Stomach (tissue), 9 donors: ENCODE measurements around the gene TINCR. TPM values are rescaled to one million over a fixed set of nuclear protein-coding genes. Genes with fewer than 3 reads are reported as not detected.

Source experiments
- DNase-seq, 2 donors: peaks; one replicate each; pipeline versions ENCODE4 v3.0.0 to v3.0.0-alpha.2; 2013 to 2019
- H3K27ac ChIP-seq, 5 donors: fragments of 200-600 bp in 4 of 5; sonication (generic) in 4 of 5; one replicate each; pipeline ENCODE4 v1.5.1; 2013 to 2019; ENCODE audit warnings: mild to moderate bottlenecking in 1 of 5, moderate library complexity in 1 of 5
- H3K27me3 ChIP-seq, 3 donors: fragments of 200-600 bp; sonication (generic); one replicate each; pipeline ENCODE4 v1.5.1; 2017 to 2019; ENCODE audit warnings: mixed run types in 1 of 3
- H3K36me3 ChIP-seq, 4 donors: fragments of 200-600 bp; sonication (generic); 1 replicate in 3 of 4; 2 replicates in 1 of 4; pipeline ENCODE4 v1.5.1; 2016 to 2019
- H3K4me1 ChIP-seq, 4 donors: fragments of 200-600 bp; sonication (generic); one replicate each; pipeline ENCODE4 v1.5.1; 2016 to 2019
- H3K4me3 ChIP-seq, 4 donors: fragments of 200-600 bp; sonication (generic) in 3 of 4; one replicate each; pipeline ENCODE4 v1.5.1; 2016 to 2019; ENCODE audit warnings: mild to moderate bottlenecking in 1 of 4
- H3K9me3 ChIP-seq, 4 donors: fragments of 200-600 bp; sonication (generic); one replicate each; pipeline ENCODE4 v1.5.1; 2016 to 2019
- EP300 ChIP-seq: sonication (generic); formaldehyde crosslinking; IDR thresholded peaks from one replicate; pipeline ENCODE4 v1.6.1; 2017; ENCODE audit warnings: antibody characterized with exemption
- POLR2A ChIP-seq, 4 donors: fragments of 450-650 bp; IDR thresholded peaks; one replicate each; pipeline ENCODE4 v1.6.1; 2016; ENCODE audit warnings: antibody characterized with exemption in 4 of 4, control low read depth in 2 of 4, mild to moderate bottlenecking in 1 of 4, moderate library complexity in 1 of 4
- POLR2AphosphoS5 ChIP-seq, 3 donors: sonication (generic); formaldehyde crosslinking; IDR thresholded peaks; one replicate each; pipeline ENCODE4 v1.6.1; 2016; ENCODE audit warnings: antibody characterized with exemption in 3 of 3
- WGBS, 5 donors: extraction: QIAGEN DNeasy Blood & Tissue Kit in 3 of 5; methylation state at CpG; one replicate each; pipeline versions ENCODE4 v1.1.5 to v1.1.7; 2013 to 2018; 5-methylcytosine and 5-hydroxymethylcytosine counted together
- intact Hi-C: fragments of 100-400 bp; cut with DNase I; formaldehyde crosslinking; loops from one replicate; pipeline ENCODE4 v1.15.1; 2023; ENCODE audit warnings: low total_unique reads
- polyA plus RNA-seq, 3 donors: library from polyadenylated mRNA; stranded (reverse); fragments of 200-250 nt; gene quantifications; one replicate each; pipeline ENCODE4 v1.2.3, GENCODE V29; 2013
- small RNA-seq, 4 donors: library from RNA; depleted of rRNA; stranded (forward); fragments of <200 nt; gene quantifications; one replicate each; pipeline ENCODE3, GENCODE V24; 2016
- total RNA-seq, 5 donors: library from RNA; depleted of rRNA; stranded (reverse); fragments of >200 nt; gene quantifications; one replicate each; pipeline versions ENCODE4 v1.1.0 to v1.2.3, GENCODE V29; 2014 to 2016
- TF ChIP-seq, protein P1 (sequence below), 7 experiments: fragments of 450-650 bp in 4 of 7; fragments of 200-600 bp in 3 of 7; sonication (generic) in 3 of 7; IDR thresholded peaks; one replicate each; pipeline ENCODE4 v1.5.1; 2016 to 2019; ENCODE audit warnings: antibody characterized with exemption in 7 of 7, control low read depth in 2 of 7, mild to moderate bottlenecking in 1 of 7
- donor health status: healthy with polysubstance abuse.
- donor health status: Bipolar disorder and iron deficiency.
- donor health status: healthy.

The TINCR gene
- total and polyA plus RNA-seq, 8 donors: 0.15 to 14.2 (median 0.19) TPM; not detected in 4

- H3K36me3 ChIP-seq: no peaks in the 10 kb centered on the region
- intact Hi-C loops: no loop called here
- no peaks in the 10 kb centered on the region for H3K4me1 ChIP-seq
- 42 to 58% (median 47%) methylated on average over 4 of the region's 4 CpGs for WGBS, 5 donors
- no peak for DNase-seq
- H3K27ac ChIP-seq: no peak overlapping the region
- H3K4me3 ChIP-seq: no peak overlapping the region
- TF ChIP-seq POLR2AphosphoS5 (IDR thresholded peaks at IDR 0.05): no peak
- TF ChIP-seq EP300: no peak
- TF ChIP-seq, protein P1, sequence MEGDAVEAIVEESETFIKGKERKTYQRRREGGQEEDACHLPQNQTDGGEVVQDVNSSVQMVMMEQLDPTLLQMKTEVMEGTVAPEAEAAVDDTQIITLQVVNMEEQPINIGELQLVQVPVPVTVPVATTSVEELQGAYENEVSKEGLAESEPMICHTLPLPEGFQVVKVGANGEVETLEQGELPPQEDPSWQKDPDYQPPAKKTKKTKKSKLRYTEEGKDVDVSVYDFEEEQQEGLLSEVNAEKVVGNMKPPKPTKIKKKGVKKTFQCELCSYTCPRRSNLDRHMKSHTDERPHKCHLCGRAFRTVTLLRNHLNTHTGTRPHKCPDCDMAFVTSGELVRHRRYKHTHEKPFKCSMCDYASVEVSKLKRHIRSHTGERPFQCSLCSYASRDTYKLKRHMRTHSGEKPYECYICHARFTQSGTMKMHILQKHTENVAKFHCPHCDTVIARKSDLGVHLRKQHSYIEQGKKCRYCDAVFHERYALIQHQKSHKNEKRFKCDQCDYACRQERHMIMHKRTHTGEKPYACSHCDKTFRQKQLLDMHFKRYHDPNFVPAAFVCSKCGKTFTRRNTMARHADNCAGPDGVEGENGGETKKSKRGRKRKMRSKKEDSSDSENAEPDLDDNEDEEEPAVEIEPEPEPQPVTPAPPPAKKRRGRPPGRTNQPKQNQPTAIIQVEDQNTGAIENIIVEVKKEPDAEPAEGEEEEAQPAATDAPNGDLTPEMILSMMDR (IDR thresholded peaks at IDR 0.05): no peak
- TF ChIP-seq POLR2A (IDR thresholded peaks at IDR 0.05): no peak
- H3K27me3 ChIP-seq: peaks cover 0 to 41% (median 0%) of the 10 kb centered on the region in 3 donors
- H3K9me3 ChIP-seq: peaks cover 0 to 34% (median 28%) of the 10 kb centered on the region in 4 donors
Observed at GRCh38 chr19:5519076-5519475, 48.7 kb downstream of the TINCR start.

DNA sequence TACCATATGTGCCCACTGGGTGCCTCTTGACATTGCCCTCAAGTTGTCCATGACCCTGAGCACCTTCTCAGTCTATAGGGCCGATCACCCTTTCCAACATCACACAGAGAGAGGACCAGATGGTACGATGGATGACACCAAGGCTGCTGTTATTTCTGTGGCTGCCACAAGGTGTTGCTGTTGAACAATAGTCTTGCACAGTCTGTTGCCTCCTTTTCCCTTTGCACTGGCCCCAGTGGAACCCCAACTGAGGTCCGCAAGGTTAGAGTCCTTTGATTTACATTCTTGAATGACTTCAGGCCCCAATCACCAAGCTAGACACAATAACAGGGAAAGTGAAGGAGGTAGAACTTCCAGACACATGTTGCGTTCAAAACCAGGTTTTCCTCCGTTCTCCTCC lies 52.0 kb downstream of the TINCR start:
- 70 to 75% (median 73%) methylated on average over 5 of the region's 5 CpGs for WGBS, 5 donors
- peaks cover 0 to 18% (median 0%) of the 10 kb centered on the region in 3 donors for H3K27me3 ChIP-seq
- intact Hi-C loops: no loop called here
- peaks cover 0 to 33% (median 27%) of the 10 kb centered on the region in 4 donors for H3K9me3 ChIP-seq
- H3K36me3 ChIP-seq: no peaks in the 10 kb centered on the region
- H3K4me1 ChIP-seq: no peaks in the 10 kb centered on the region
- no peak for TF ChIP-seq POLR2A (IDR thresholded peaks at IDR 0.05)
- TF ChIP-seq, protein P1 (IDR thresholded peaks at IDR 0.05): no peak
- TF ChIP-seq EP300: no peak
- TF ChIP-seq POLR2AphosphoS5 (IDR thresholded peaks at IDR 0.05): no peak
- no peak for DNase-seq
- no peak overlapping the region for H3K4me3 ChIP-seq
- H3K27ac ChIP-seq: no peak overlapping the region

- Histone ChIP-seq H3K4me3 (no peak overlapping the region), H3K27me3 (peaks cover 0 to 8% (median 0%) of the 10 kb centered on the region in 3 donors), H3K27ac (no peak overlapping the region), H3K36me3 (no peaks in the 10 kb centered on the region), H3K9me3 (peaks cover 0 to 28% (median 24%) of the 10 kb centered on the region in 4 donors), H3K4me1 (no peaks in the 10 kb centered on the region)
- no peak for DNase-seq
- WGBS, 5 donors: 51 to 70% (median 64%) methylated on average over 3 of the region's 3 CpGs
- TF ChIP-seq EP300: no peak
- TF ChIP-seq POLR2A (IDR thresholded peaks at IDR 0.05): no peak
- TF ChIP-seq, protein P1 (IDR thresholded peaks at IDR 0.05): no peak
- TF ChIP-seq POLR2AphosphoS5 (IDR thresholded peaks at IDR 0.05): no peak
- intact Hi-C loops: no loop called here
Observed at GRCh38 chr19:5514001-5514400, 53.8 kb downstream of the TINCR start.

- Histone ChIP-seq H3K4me3 (no peak overlapping the region), H3K4me1 (no peaks in the 10 kb centered on the region), H3K36me3 (no peaks in the 10 kb centered on the region), H3K27ac (no peak overlapping the region), H3K9me3 (peaks cover 0 to 28% (median 23%) of the 10 kb centered on the region in 4 donors), H3K27me3 (peaks cover 0 to 6% (median 0%) of the 10 kb centered on the region in 3 donors)
- intact Hi-C loops: no loop called here
- 70 to 83% (median 76%) methylated on average over 22 to 23 of the region's 23 CpGs for WGBS, 5 donors
- no peak for DNase-seq
- TF ChIP-seq EP300 (no peak), POLR2A (IDR thresholded peaks at IDR 0.05) (no peak), POLR2AphosphoS5 (IDR thresholded peaks at IDR 0.05) (no peak)
- TF ChIP-seq, protein P1 (IDR thresholded peaks at IDR 0.05): no peak
Observed at GRCh38 chr19:5512715-5513114, 55.0 kb downstream of the TINCR start.

Small RNAs within 50 kb of the gene (small RNA-seq; reads per million reads assigned to genes)
- 0 reads per million in 4 donors for gene SNRPEP4

Other genes with a start within 250 kb of the TINCR start
- 100 to 1,000 TPM in 2 of 5 donors, 10 to 100 TPM in 3; 50.8 to 142 (median 67.4) TPM for gene PTPRS, start 227.1 kb downstream of the TINCR start, total RNA-seq
- gene PTPRS, start 227.1 kb downstream of the TINCR start, polyA plus RNA-seq: 1 to 10 TPM; 6.9 to 9.9 (median 7.0) TPM
- gene ZNRF4, start 112.5 kb downstream of the TINCR start, total RNA-seq: not detected
- gene ZNRF4, start 112.5 kb downstream of the TINCR start, polyA plus RNA-seq: not detected
- 100 to 1,000 TPM in 4 of 5 donors, 10 to 100 TPM in 1; 67.2 to 237 (median 126) TPM for gene SAFB2, start 54.8 kb upstream of the TINCR start, total RNA-seq
- gene SAFB2, start 54.8 kb upstream of the TINCR start, polyA plus RNA-seq: 10 to 100 TPM; 38.5 to 49.8 (median 46.6) TPM
- gene SAFB, start 55.1 kb upstream of the TINCR start, total RNA-seq: 100 to 1,000 TPM in 3 of 5 donors, 10 to 100 TPM in 2; 46.1 to 636 (median 195) TPM
- gene SAFB, start 55.1 kb upstream of the TINCR start, polyA plus RNA-seq: 10 to 100 TPM; 33.1 to 46.3 (median 39.0) TPM
- gene MICOS13, start 112.6 kb upstream of the TINCR start, total RNA-seq: 100 to 1,000 TPM in 1 of 5 donors, 10 to 100 TPM in 4; 11.0 to 171 (median 27.5) TPM
- gene MICOS13, start 112.6 kb upstream of the TINCR start, polyA plus RNA-seq: 100 to 1,000 TPM in 2 of 3 donors, 10 to 100 TPM in 1; 96.7 to 136 (median 121) TPM
- 10 to 100 TPM in 1 of 5 donors, 1 to 10 TPM in 3, under 1 TPM in 1; 0.89 to 26.8 (median 2.0) TPM for gene HSD11B1L, start 113.1 kb upstream of the TINCR start, total RNA-seq
- 10 to 100 TPM in 2 of 3 donors, 1 to 10 TPM in 1; 8.9 to 16.5 (median 11.2) TPM for gene HSD11B1L, start 113.1 kb upstream of the TINCR start, polyA plus RNA-seq
- gene RPL36, start 122.3 kb upstream of the TINCR start, total RNA-seq: 100 to 1,000 TPM; 121 to 772 (median 289) TPM
- 1,000 to 10,000 TPM; 1,713 to 2,132 (median 1,726) TPM for gene RPL36, start 122.3 kb upstream of the TINCR start, polyA plus RNA-seq
- 100 to 1,000 TPM in 1 of 5 donors, 10 to 100 TPM in 3, 1 to 10 TPM in 1; 8.8 to 169 (median 57.4) TPM for gene LONP1, start 152.2 kb upstream of the TINCR start, total RNA-seq
- gene LONP1, start 152.2 kb upstream of the TINCR start, polyA plus RNA-seq: 10 to 100 TPM; 41.3 to 43.3 (median 41.7) TPM
- not detected for gene CATSPERD, start 152.7 kb upstream of the TINCR start, total RNA-seq
- gene CATSPERD, start 152.7 kb upstream of the TINCR start, polyA plus RNA-seq: not detected
- gene PRR22, start 216.8 kb upstream of the TINCR start, total RNA-seq: 10 to 100 TPM in 1 of 5 donors, 1 to 10 TPM in 2, under 1 TPM in 1, not detected in 1; 0.73 to 12.1 (median 5.4) TPM
- gene PRR22, start 216.8 kb upstream of the TINCR start, polyA plus RNA-seq: 1 to 10 TPM; 4.7 to 7.8 (median 6.4) TPM
- 10 to 100 TPM; 25.2 to 67.5 (median 54.0) TPM for gene DUS3L, start 223.2 kb upstream of the TINCR start, total RNA-seq
- gene DUS3L, start 223.2 kb upstream of the TINCR start, polyA plus RNA-seq: 10 to 100 TPM; 28.9 to 42.6 (median 37.2) TPM
- 1 to 10 TPM in 2 of 5 donors, under 1 TPM in 1, not detected in 2; 0.92 to 7.1 (median 1.8) TPM for gene NRTN, start 237.1 kb upstream of the TINCR start, total RNA-seq
- 1 to 10 TPM; 3.5 to 6.1 (median 4.0) TPM for gene NRTN, start 237.1 kb upstream of the TINCR start, polyA plus RNA-seq